Fibroblast of upper back skin (primary cell): ENCODE measurements around the gene FTH1.

ENCODE experiments used
- DNase-seq: peaks from one replicate; pipeline ENCODE4 v3.0.0-alpha.2; 2013

The FTH1 gene

GRCh38 chr11:61947486-61948210, 19.8 kb downstream of the FTH1 start:
- peak; percentile 91 for DNase-seq

GRCh38 chr11:61946894-61947293, 20.5 kb downstream of the FTH1 start:
- no peak for DNase-seq

GRCh38 chr11:61945191-61945590, 22.2 kb downstream of the FTH1 start:
- no peak for DNase-seq

DNA sequence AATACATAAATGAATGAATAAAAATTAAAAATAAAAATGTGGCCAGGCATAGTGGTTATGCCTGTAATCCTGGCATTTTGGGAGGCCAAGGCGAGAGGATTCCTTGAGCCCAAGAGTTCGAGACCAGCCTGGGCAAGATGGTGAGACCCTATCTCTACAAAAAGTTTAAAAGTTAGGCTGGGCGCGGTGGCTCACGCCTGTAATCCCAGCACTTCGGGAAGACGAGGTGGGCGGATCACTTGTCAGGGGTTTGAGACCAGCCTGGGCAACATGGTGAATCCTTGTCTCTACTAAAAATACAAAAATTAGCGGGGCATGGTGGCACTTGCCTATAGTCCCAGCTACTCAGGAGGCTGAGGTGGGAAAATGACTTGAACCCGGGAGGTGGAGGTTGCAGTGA, 27.0 kb downstream of the FTH1 start:
- DNase-seq, result no peak

- DNase-seq, result no peak
Observed at GRCh38 chr11:61935861-61936260, 31.6 kb downstream of the FTH1 start.

- no peak for DNase-seq
Observed at GRCh38 chr11:61930933-61931332, 36.5 kb downstream of the FTH1 start.

DNA sequence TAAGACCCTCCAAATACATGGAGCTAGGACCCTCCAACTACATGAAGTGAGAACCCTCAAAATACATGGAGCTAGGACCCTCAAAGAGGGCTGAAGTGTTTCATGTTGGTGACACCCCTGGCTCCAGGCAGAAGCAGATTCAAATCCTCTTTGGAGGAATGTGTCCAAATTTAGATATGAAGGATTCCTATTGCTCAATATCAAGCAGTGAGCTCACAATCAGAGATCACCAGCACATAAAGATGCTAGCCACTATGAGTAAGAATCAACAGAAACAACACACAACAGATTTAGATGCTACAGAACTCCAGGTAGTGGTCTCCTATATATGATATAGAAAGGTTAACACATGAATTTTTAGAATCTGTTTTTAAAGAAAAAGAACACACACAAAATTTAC, 38.8 kb downstream of the FTH1 start:
- DNase-seq, result no peak

DNA sequence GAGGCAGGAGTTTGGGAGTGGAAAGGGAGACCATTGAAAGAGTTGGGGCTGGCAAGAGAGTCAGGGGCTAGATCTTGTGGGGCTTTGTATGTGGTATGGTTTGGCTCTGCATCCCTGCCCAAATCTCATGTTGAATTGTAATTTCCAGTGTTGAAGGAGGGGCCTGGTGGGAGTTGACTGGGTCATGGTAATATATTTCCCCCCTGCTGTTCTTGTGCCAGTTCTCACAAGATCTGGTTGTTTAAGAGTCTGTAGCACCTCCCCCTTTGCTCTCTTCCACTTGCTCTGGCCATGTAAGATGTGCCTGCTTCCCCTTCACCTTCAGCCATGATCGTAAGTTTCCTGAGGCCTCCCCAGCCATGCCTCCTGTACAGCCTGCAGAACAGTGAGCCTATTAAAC, 39.9 kb downstream of the FTH1 start:
- DNase-seq, result peak; percentile 32

DNA sequence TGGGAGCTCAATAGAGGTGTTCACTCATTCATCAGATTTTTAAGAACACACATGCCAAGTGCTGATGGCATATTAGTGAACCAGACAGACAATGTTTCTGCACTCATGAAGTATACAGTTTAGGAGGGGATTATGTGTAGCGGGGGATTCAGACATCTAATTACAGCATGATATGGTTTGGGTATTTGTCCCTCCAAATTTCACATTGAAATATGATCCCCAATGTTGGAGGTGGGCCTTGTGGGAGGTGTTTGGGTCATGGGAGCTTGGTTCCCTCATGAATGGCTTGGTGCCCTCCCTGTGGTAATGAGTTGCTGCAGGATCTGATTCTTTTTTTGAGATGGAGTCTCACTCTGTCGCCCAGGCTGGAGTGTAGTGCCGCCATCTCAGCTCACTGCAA, 41.2 kb downstream of the FTH1 start:
- DNase-seq, result no peak

- no peak for DNase-seq
Observed at GRCh38 chr11:61925736-61926135, 41.7 kb downstream of the FTH1 start.

DNA sequence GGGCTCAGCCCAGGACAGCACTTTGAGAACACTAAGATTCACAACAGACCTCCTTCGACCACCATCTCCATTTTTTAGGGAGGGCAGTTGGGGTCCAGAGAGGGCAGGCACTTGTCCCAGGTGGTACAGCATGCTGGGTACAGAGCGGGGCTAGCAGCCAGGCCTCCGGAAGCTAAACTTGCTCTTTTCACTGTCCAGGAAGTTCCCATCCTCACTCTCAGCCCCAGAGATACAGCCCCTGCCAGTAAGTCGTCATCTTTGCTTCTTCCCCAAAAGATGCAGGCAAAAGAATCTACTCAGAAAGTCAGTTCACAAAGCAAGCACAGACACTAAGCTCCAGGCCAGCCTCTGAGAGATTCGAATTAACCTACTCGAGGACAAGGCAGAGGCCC, 43.4 kb downstream of the FTH1 start:
- DNase-seq, result no peak

DNA sequence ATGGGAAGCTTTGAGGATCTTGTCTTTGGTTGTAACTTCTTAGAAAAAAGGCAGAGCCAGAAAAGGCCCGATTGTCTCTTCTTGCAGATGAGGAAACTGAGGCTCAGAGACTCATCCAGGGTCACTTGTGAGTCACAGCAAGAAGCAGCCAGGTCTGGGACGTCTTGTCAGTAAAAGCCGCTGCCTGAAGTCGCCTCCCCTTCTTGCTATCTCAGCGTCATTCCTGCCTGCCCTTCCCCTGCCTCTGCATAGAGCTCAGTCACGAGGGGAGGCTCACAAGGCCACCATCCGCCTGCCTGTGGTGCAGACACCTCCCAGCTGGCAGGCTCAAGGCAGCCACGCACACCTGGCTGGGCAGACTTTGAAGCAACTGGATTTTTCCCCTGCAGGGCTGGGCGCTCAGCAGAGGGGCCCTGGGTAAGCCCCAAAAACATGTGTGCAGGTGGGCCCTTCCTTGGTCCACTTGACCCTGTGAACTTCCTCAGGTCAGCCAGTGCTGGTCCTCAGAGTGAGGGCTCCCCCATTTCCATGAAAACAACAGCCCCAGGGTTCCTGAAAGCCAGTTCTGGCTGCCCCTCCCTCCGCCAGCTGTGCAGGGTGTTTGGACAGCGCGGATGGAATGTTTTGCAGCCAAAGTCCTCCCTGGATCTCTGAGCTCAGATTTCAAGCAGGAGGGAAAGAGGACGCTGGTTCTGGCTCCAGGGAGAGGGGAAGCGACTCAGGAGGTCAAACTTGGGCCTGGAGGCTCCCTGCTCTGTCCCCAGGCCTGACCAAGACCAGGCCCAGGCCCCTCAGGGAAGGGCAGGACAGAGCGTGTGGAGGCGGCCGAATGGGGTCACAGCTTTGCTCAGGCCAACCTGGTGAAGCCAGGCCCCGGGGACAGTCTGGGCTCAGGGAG, 44.0 kb downstream of the FTH1 start:
- DNase-seq, result peak; percentile 66

DNA sequence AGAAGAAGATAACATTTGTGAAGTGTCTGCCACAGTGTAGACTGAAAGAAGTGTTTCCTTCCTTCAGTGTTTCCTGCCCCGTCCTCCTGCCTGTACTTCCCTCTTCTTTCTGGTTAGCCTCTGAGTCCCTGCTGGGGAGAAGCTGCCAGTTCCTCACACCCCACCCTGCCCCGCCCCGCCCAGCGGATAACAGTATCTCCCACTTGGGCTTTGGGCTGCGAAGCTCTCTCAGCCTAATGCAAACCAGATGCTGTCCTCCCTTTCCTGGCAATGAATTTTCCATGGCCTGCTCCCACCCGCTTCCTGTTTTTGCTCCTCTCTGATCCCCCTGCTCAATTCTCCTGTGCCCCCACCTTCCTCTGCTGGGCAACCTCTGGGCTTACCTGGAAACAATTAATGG, 44.9 kb downstream of the FTH1 start:
- peak; percentile 87 for DNase-seq

GRCh38 chr11:61921446-61921845, 46.0 kb downstream of the FTH1 start:
- DNase-seq, result no peak

- no peak for DNase-seq
Observed at GRCh38 chr11:61919705-61920631, 47.5 kb downstream of the FTH1 start.

GRCh38 chr11:61918938-61919704, 48.3 kb downstream of the FTH1 start:
- DNase-seq, result peak; percentile 9

GRCh38 chr11:61918251-61918937, 49.0 kb downstream of the FTH1 start:
- no peak for DNase-seq

DNA sequence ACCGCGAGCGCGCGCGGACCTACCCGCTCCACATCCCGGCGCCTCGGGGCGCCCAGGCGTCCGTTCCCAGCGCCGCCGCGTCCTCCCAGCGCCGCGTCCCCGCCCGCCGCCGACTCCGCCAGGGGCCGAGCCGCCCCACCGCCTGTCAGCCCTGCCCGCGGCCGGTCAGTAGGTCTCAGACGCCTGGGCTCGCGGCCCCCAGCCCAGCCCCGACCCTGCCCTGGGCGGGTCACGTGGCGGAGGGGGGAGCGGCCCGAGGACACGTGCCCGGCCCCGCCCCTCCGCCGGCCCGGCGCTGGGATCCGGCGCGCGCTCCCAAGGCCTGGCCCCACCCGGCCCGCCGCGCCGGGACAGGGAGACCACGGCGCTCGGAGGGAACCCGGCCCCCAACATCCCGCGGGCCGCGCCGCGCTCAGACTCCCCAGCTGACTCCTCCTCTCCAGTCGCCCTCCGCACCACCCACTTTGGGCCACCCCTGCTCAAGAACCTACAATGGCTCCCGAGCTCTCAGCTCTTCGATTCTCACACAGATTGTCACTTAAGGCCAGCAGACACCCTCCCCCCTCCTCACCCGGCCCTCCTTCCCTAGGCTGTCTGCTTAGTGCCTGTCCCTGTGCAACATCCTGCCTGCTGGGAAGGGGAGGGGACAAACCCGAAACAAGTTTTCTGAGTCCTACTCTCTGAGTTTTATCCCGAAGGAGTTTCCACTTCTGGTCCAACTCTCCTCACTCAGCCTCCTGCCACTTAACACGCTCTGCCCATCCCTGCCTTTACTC, 49.9 kb downstream of the FTH1 start, which contains the start of gene RAB3IL1:
Gene RAB3IL1 (minus strand): TSS at position 233 of the 776 bp plus-strand sequence. CDS start 199 bp downstream, at position 34.
- DNase-seq, result peak; percentile 40

- no peak for DNase-seq
Observed at GRCh38 chr11:61916737-61917333, 50.6 kb downstream of the FTH1 start.

- no peak for DNase-seq
Observed at GRCh38 chr11:61914471-61915171, 52.8 kb downstream of the FTH1 start.
